ENCODE measurements around the gene ADGRL3. TPM values are rescaled to one million over a fixed set of nuclear protein-coding genes. Genes with fewer than 3 reads are reported as not detected.

The ADGRL3 gene
- total and polyA plus RNA-seq, 12 donors: 2.4 to 182 (median 22.1) TPM

DNA sequence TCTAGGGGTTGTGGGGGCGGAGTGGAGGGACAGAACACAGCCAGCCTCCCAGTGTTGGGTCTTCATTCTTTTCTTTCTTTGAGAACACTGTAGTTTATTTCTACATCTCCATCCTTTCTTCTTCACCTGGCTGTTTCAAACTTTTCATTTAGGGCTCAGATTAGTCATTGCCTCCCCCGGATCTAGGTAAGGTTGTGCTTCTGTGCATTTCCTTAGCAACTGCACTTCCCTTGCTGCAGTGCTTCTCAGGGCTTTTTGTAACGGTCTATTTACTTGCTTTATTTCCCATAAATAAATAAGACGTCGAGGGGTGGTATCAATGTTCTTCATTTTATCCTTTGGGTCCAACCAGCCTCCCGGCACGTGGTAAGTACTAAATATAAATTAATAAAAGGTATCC is 31.3 kb downstream of the ADGRL3 start:
- no peaks in the 10 kb centered on the region for H3K27me3 ChIP-seq
- WGBS, 4 donors: 81 to 89% (median 85%) methylated on average over 7 of the region's 7 CpGs
- no peaks in the 10 kb centered on the region for H3K36me3 ChIP-seq (replicated peaks in 1 of 2)
- TF ChIP-seq POLR2A (IDR thresholded peaks at IDR 0.05): no peak
- TF ChIP-seq, protein P1, sequence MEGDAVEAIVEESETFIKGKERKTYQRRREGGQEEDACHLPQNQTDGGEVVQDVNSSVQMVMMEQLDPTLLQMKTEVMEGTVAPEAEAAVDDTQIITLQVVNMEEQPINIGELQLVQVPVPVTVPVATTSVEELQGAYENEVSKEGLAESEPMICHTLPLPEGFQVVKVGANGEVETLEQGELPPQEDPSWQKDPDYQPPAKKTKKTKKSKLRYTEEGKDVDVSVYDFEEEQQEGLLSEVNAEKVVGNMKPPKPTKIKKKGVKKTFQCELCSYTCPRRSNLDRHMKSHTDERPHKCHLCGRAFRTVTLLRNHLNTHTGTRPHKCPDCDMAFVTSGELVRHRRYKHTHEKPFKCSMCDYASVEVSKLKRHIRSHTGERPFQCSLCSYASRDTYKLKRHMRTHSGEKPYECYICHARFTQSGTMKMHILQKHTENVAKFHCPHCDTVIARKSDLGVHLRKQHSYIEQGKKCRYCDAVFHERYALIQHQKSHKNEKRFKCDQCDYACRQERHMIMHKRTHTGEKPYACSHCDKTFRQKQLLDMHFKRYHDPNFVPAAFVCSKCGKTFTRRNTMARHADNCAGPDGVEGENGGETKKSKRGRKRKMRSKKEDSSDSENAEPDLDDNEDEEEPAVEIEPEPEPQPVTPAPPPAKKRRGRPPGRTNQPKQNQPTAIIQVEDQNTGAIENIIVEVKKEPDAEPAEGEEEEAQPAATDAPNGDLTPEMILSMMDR (IDR thresholded peaks at IDR 0.05): no peak
- no peak overlapping the region for H3K4me3 ChIP-seq
- no peak overlapping the region for H3K27ac ChIP-seq
- DNase-seq: no peak
- no peaks in the 10 kb centered on the region for H3K9me3 ChIP-seq (replicated peaks in 1 of 3)
- intact Hi-C loops (cut with DNase I): no loop called here
- no peaks in the 10 kb centered on the region for H3K4me1 ChIP-seq (replicated peaks in 1 of 2)

DNA sequence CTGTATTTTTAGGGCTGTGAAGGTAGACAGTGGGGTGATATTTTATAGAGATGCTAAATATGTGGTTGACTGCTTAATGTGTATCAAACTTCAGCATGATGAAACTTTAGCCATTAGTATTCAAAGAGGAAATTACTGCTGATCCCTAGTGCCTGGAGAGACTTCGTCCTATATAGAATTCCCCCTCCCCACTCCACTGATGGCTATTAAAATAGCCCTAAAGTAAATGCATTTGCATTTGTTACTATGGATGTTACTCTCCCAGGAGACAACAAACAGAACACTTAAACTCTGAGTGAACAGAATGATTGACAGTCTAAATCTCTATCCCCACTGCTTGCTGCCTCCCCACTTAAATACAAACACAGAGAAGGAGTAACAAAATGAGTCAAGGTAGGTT is 39.1 kb downstream of the ADGRL3 start:
- Histone ChIP-seq H3K4me1 (replicated peaks in 1 of 2) (no peaks in the 10 kb centered on the region), H3K9me3 (replicated peaks in 1 of 3) (no peaks in the 10 kb centered on the region), H3K36me3 (replicated peaks in 1 of 2) (no peaks in the 10 kb centered on the region), H3K27ac (no peak overlapping the region), H3K27me3 (no peaks in the 10 kb centered on the region), H3K4me3 (no peak overlapping the region)
- DNase-seq: no peak
- intact Hi-C loops (cut with DNase I): no loop called here
- whole genome bisulfite sequencing, 4 donors: 78 to 100% (median 84%) methylated on average over 1 of the region's 1 CpG
- no peak for TF ChIP-seq POLR2A (IDR thresholded peaks at IDR 0.05)
- TF ChIP-seq, protein P1 (IDR thresholded peaks at IDR 0.05): no peak

DNA sequence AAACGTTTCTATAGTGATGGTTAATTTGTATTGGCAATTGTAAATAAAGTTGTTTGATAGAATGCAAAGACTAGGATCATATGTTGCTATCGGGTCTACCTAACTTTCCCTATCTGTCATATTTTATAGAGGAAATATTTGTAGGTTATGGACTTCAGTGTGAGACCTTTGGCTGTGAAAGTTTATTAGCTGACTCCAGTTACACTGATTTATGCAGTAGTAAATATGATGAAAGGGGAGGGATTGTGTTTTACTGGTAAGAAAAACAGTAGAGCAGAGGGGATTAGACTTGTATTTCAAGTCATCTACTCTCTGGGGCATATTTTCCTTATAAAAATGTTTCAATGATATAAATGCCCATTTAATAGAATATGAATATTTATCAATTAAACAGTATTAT is 43.8 kb downstream of the ADGRL3 start:
- 31 to 84% (median 52%) methylated on average over 2 of the region's 2 CpGs for WGBS, 4 donors
- Histone ChIP-seq H3K4me1 (replicated peaks in 1 of 2) (peaks cover 0 to 9% of the 10 kb centered on the region in 2 donors), H3K9me3 (replicated peaks in 1 of 3) (no peaks in the 10 kb centered on the region), H3K36me3 (replicated peaks in 1 of 2) (no peaks in the 10 kb centered on the region), H3K4me3 (no peak overlapping the region), H3K27me3 (no peaks in the 10 kb centered on the region), H3K27ac (no peak overlapping the region)
- TF ChIP-seq, protein P1 (IDR thresholded peaks at IDR 0.05): no peak
- no peak for TF ChIP-seq POLR2A (IDR thresholded peaks at IDR 0.05)
- intact Hi-C loops (cut with DNase I): no loop called here
- DNase-seq: no peak

DNA sequence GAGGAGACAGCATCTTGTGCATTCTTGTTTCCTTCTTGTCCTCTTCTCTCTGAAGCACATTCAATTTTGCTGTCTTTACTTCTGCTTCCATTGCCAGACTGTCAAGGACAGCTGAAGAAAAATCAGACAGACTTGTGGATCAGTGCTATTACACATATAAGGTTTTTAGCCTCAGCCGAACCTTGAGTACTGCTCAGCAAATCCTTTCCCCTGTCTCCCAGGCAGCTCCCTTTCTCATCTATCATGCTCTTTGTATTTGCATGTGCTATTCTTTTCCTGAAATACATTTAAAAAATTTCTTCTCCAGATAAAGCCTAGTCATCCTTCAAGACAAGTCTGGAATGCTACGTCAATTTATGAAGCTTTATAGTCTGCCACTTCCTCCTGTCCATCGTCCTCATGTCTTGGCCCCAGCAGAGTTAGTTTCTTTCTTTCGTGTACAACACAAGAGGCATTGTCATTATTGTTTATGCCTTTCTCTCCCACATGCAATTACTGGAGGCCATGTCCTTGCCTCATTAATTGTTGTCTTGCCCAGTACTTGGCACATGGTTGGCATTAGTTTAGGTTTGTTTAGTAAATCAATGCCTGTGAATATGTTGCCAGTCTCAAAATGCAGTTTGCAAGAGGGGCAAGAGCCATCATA is 45.1 kb downstream of the ADGRL3 start:
- WGBS, 4 donors: 22 to 30% (median 28%) methylated on average over 4 of the region's 4 CpGs
- Histone ChIP-seq H3K36me3 (replicated peaks in 1 of 2) (no peaks in the 10 kb centered on the region), H3K27ac (peak overlapping the region in 2 of 5 donors; percentile 5 to 11), H3K4me1 (replicated peaks in 1 of 2) (peaks cover 0 to 9% of the 10 kb centered on the region in 2 donors), H3K4me3 (no peak overlapping the region), H3K27me3 (no peaks in the 10 kb centered on the region), H3K9me3 (replicated peaks in 1 of 3) (no peaks in the 10 kb centered on the region)
- DNase-seq: no peak
- intact Hi-C loops (cut with DNase I): no loop called here
- no peak for TF ChIP-seq POLR2A (IDR thresholded peaks at IDR 0.05)
- TF ChIP-seq, protein P1 (IDR thresholded peaks at IDR 0.05): no peak

Measured in adrenal gland (tissue), 12 donors.